AG04450 (cell line): ENCODE results near the gene TBL1Y. TPM values are rescaled to one million over a fixed set of nuclear protein-coding genes. Genes with fewer than 3 reads are reported as not detected.

Source experiments
- CTCF ChIA-PET: fragments of 300-600, 350-600 bp; formaldehyde crosslinking; extraction: SDS; loops from one replicate; lab custom pipeline; 2022; ENCODE audit warnings: antibody characterized with exemption, inconsistent platforms; lab: Charles Lee
- POLR2A ChIA-PET: fragments of 350-600 bp; formaldehyde crosslinking; extraction: SDS; loops from one replicate; lab custom pipeline; 2021; ENCODE audit warnings: antibody characterized with exemption, inconsistent platforms; lab: Yijun Ruan, JAX
- DNase-seq: peaks from one replicate; pipeline ENCODE4 v3.0.0-alpha.2; 2011; ENCODE audit warnings: low read depth, low spot score
- H3K27ac ChIP-seq: one replicate; pipeline ENCODE4 v1.5.1; 2012; ENCODE audit warnings: low read depth, low read length, control low read depth
- H3K27me3 ChIP-seq: one replicate; pipeline ENCODE4 v1.6.0; 2012; ENCODE audit warnings: low read length; ENCODE audit not compliant: control insufficient read depth, insufficient read depth
- H3K4me3 ChIP-seq: 2 replicates; pipeline ENCODE4 v1.5.1; 2011; ENCODE audit warnings: mild to moderate bottlenecking, low read depth, low read length, control low read depth
- H3K9me3 ChIP-seq: 2 replicates; pipeline ENCODE4 v1.5.1; 2012; ENCODE audit warnings: low read length; ENCODE audit not compliant: control insufficient read depth, insufficient read depth
- CTCF ChIP-seq: IDR thresholded peaks from 2 replicates; pipeline ENCODE4 v1.5.1; 2011; ENCODE audit warnings: low read depth, low read length, control low read depth, inconsistent platforms
- polyA plus RNA-seq: library from polyadenylated mRNA; depleted of rRNA; stranded (reverse); fragments of >200 nt; gene quantifications from 2 replicates; pipeline ENCODE4 v1.2.3, GENCODE V29; 2011

TBL1Y gene
- polyA plus RNA-seq, 1 experiment = not detected

DNA sequence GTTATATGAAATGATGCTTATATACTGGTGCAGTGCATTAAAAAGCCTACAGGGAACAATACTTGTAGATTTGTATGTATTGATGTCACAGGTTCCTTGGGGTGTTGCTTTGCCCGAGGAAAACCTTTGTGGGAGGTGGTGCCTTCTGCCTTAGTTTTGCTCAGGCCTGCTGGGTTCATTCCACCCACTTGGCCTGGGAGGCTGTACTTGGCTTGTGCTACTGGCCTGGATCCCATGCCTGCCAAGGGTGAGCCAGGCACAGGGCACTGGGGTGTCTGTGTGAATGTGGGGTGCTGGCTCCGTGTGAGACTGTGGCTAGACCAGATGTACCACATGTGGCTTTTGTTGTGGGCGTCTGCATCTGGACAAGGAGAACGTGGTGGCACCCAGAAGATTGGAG lies 17.8 kb downstream of the TBL1Y start:
- TF ChIP-seq CTCF = no peak
- CTCF ChIA-PET = no interaction called here
- Histone ChIP-seq H3K27me3 (no peaks in the 10 kb centered on the region), H3K4me3 (no peak overlapping the region), H3K27ac (no peak overlapping the region), H3K9me3 (peaks cover 9% of the 10 kb centered on the region)
- no peak for DNase-seq
- POLR2A ChIA-PET = no interaction called here

GRCh38 chrY:6929237-6929636 lies 18.7 kb downstream of the TBL1Y start:
- H3K9me3 ChIP-seq = peaks cover 9% of the 10 kb centered on the region
- no peak for DNase-seq
- ChIA-PET CTCF (no interaction called here), POLR2A (no interaction called here)
- H3K4me3 ChIP-seq = no peak overlapping the region
- no peak for TF ChIP-seq CTCF
- H3K27ac ChIP-seq = no peak overlapping the region
- H3K27me3 ChIP-seq = no peaks in the 10 kb centered on the region

GRCh38 chrY:6931779-6932396 lies 21.4 kb downstream of the TBL1Y start:
- ChIA-PET CTCF (no interaction called here), POLR2A (no interaction called here)
- no peak overlapping the region for H3K4me3 ChIP-seq
- DNase-seq = no peak
- H3K9me3 ChIP-seq = peaks cover 9% of the 10 kb centered on the region
- no peak overlapping the region for H3K27ac ChIP-seq
- TF ChIP-seq CTCF = no peak
- no peaks in the 10 kb centered on the region for H3K27me3 ChIP-seq

DNA sequence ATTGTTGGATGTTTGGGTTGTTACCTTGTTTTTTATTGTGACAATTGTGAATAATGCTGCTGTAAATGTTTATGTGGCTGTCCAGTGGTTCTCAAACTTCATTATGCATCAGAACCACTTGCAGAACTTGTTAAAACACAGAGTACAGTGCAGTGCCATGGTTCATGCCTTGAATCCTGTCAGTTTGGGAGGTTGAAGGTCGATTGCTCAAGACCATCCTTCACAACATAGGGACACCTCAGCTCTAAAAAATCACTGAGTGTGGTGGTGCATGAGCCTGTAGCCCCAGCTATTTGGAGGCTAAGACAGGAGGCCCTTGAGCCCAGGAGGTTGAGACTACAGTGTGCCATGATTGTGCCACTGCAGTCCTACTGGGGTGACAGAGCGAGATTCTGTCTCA lies 25.0 kb downstream of the TBL1Y start:
- no peaks in the 10 kb centered on the region; the same call in 1 of the 2 replicates for H3K9me3 ChIP-seq
- ChIA-PET POLR2A (no interaction called here), CTCF (no interaction called here)
- H3K27me3 ChIP-seq = no peaks in the 10 kb centered on the region
- H3K27ac ChIP-seq = no peak overlapping the region
- no peak for TF ChIP-seq CTCF
- no peak for DNase-seq
- H3K4me3 ChIP-seq = no peak overlapping the region

DNA sequence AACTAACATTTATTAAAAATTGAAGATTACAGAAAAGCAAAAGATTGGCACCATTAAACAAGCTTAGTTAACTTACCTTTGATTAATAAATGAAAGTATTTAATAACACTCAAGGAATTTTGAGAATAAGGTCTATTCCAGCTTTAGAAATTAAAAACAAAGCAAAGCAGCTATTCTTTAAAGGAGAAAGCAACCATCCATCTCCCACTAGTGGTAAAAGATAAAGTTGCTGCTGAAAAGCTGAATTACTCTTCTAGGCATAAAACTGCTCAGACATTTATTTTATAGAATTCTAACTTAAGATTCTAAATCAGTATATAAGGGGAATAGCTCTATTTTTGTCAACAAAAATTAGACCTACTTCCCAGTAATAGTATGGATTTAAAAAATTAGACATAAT lies 37.2 kb downstream of the TBL1Y start:
- DNase-seq = no peak
- ChIA-PET POLR2A (no interaction called here), CTCF (no interaction called here)
- Histone ChIP-seq H3K27ac (no peak overlapping the region), H3K27me3 (no peaks in the 10 kb centered on the region), H3K4me3 (no peak overlapping the region), H3K9me3 (no peaks in the 10 kb centered on the region)
- TF ChIP-seq CTCF = no peak
